ENCODE data around the gene ATRN.

The ATRN gene

GRCh38 chr20:3433744-3434143 is 37.1 kb upstream of the ATRN start:
- H3K36me3 ChIP-seq (ENCODE audit: insufficient read depth, insufficient read length, low read length), result no peaks in the 10 kb centered on the region
- H3K4me1 ChIP-seq (ENCODE audit: insufficient read depth, insufficient read length), result no peaks in the 10 kb centered on the region
- no peaks in the 10 kb centered on the region for H3K27me3 ChIP-seq (ENCODE audit: insufficient read depth, insufficient read length)
- no peaks in the 10 kb centered on the region for H3K9me3 ChIP-seq (ENCODE audit: insufficient read depth, low read length)
- TF ChIP-seq SUZ12 (IDR thresholded peaks at IDR 0.05; ENCODE audit: extremely low read depth, insufficient read depth, insufficient read length) (no peak), YY1 (IDR thresholded peaks at IDR 0.05; ENCODE audit: insufficient read depth, insufficient read length) (no peak), ZNF274 (IDR thresholded peaks at IDR 0.05; ENCODE audit: low read depth, low read length) (no peak)
- DNase-seq (ENCODE audit: low read depth, low spot score), result no peak
- no peak overlapping the region for H3K4me3 ChIP-seq (ENCODE audit: insufficient read length, low read depth)
- no peak overlapping the region for H3K9ac ChIP-seq (ENCODE audit: insufficient read length, low read depth)

- no peaks in the 10 kb centered on the region for H3K4me1 ChIP-seq (ENCODE audit: insufficient read depth, insufficient read length)
- TF ChIP-seq YY1 (IDR thresholded peaks at IDR 0.05; ENCODE audit: insufficient read depth, insufficient read length) (no peak), ZNF274 (IDR thresholded peaks at IDR 0.05; ENCODE audit: low read depth, low read length) (no peak), SUZ12 (IDR thresholded peaks at IDR 0.05; ENCODE audit: extremely low read depth, insufficient read depth, insufficient read length) (no peak)
- H3K9me3 ChIP-seq (ENCODE audit: insufficient read depth, low read length), result no peaks in the 10 kb centered on the region
- DNase-seq (ENCODE audit: low read depth, low spot score), result no peak
- H3K36me3 ChIP-seq (ENCODE audit: insufficient read depth, insufficient read length, low read length), result no peaks in the 10 kb centered on the region
- no peaks in the 10 kb centered on the region for H3K27me3 ChIP-seq (ENCODE audit: insufficient read depth, insufficient read length)
- H3K4me3 ChIP-seq (ENCODE audit: insufficient read length, low read depth), result no peak overlapping the region
- H3K9ac ChIP-seq (ENCODE audit: insufficient read length, low read depth), result no peak overlapping the region
Observed at GRCh38 chr20:3434232-3434631, 36.6 kb upstream of the ATRN start.

GRCh38 chr20:3436864-3437574 is 33.8 kb upstream of the ATRN start:
- no peak for TF ChIP-seq SUZ12 (IDR thresholded peaks at IDR 0.05; ENCODE audit: extremely low read depth, insufficient read depth, insufficient read length)
- no peak for TF ChIP-seq ZNF274 (IDR thresholded peaks at IDR 0.05; ENCODE audit: low read depth, low read length)
- no peak for TF ChIP-seq YY1 (IDR thresholded peaks at IDR 0.05; ENCODE audit: insufficient read depth, insufficient read length)
- H3K27me3 ChIP-seq (ENCODE audit: insufficient read depth, insufficient read length), result no peaks in the 10 kb centered on the region
- H3K4me1 ChIP-seq (ENCODE audit: insufficient read depth, insufficient read length), result no peaks in the 10 kb centered on the region
- H3K36me3 ChIP-seq (ENCODE audit: insufficient read depth, insufficient read length, low read length), result no peaks in the 10 kb centered on the region
- H3K4me3 ChIP-seq (ENCODE audit: insufficient read length, low read depth), result no peak overlapping the region
- DNase-seq (ENCODE audit: low read depth, low spot score), result no peak
- peaks cover 2% of the 10 kb centered on the region; the same call in 1 of the 2 replicates for H3K9me3 ChIP-seq (ENCODE audit: insufficient read depth, low read length)
- no peak overlapping the region for H3K9ac ChIP-seq (ENCODE audit: insufficient read length, low read depth)

- Histone ChIP-seq H3K9ac (ENCODE audit: insufficient read length, low read depth) (no peak overlapping the region), H3K4me3 (ENCODE audit: insufficient read length, low read depth) (no peak overlapping the region), H3K4me1 (ENCODE audit: insufficient read depth, insufficient read length) (no peaks in the 10 kb centered on the region), H3K36me3 (ENCODE audit: insufficient read depth, insufficient read length, low read length) (no peaks in the 10 kb centered on the region), H3K9me3 (ENCODE audit: insufficient read depth, low read length) (peaks cover 5% of the 10 kb centered on the region; the same call in 1 of the 2 replicates), H3K27me3 (ENCODE audit: insufficient read depth, insufficient read length) (no peaks in the 10 kb centered on the region)
- TF ChIP-seq SUZ12 (IDR thresholded peaks at IDR 0.05; ENCODE audit: extremely low read depth, insufficient read depth, insufficient read length) (no peak), ZNF274 (IDR thresholded peaks at IDR 0.05; ENCODE audit: low read depth, low read length) (no peak), YY1 (IDR thresholded peaks at IDR 0.05; ENCODE audit: insufficient read depth, insufficient read length) (no peak)
- DNase-seq (ENCODE audit: low read depth, low spot score), result no peak
Observed at GRCh38 chr20:3446779-3447178, 24.0 kb upstream of the ATRN start.

GRCh38 chr20:3447321-3447720 is 23.5 kb upstream of the ATRN start:
- H3K9ac ChIP-seq (ENCODE audit: insufficient read length, low read depth), result no peak overlapping the region
- DNase-seq (ENCODE audit: low read depth, low spot score), result no peak
- no peak overlapping the region for H3K4me3 ChIP-seq (ENCODE audit: insufficient read length, low read depth)
- no peaks in the 10 kb centered on the region for H3K4me1 ChIP-seq (ENCODE audit: insufficient read depth, insufficient read length)
- no peaks in the 10 kb centered on the region for H3K9me3 ChIP-seq (ENCODE audit: insufficient read depth, low read length)
- no peaks in the 10 kb centered on the region for H3K27me3 ChIP-seq (ENCODE audit: insufficient read depth, insufficient read length)
- no peak for TF ChIP-seq SUZ12 (IDR thresholded peaks at IDR 0.05; ENCODE audit: extremely low read depth, insufficient read depth, insufficient read length)
- TF ChIP-seq ZNF274 (IDR thresholded peaks at IDR 0.05; ENCODE audit: low read depth, low read length), result no peak
- TF ChIP-seq YY1 (IDR thresholded peaks at IDR 0.05; ENCODE audit: insufficient read depth, insufficient read length), result no peak
- no peaks in the 10 kb centered on the region for H3K36me3 ChIP-seq (ENCODE audit: insufficient read depth, insufficient read length, low read length)

GRCh38 chr20:3449319-3449718 is 21.5 kb upstream of the ATRN start:
- no peak overlapping the region for H3K4me3 ChIP-seq (ENCODE audit: insufficient read length, low read depth)
- no peaks in the 10 kb centered on the region for H3K4me1 ChIP-seq (ENCODE audit: insufficient read depth, insufficient read length)
- H3K36me3 ChIP-seq (ENCODE audit: insufficient read depth, insufficient read length, low read length), result no peaks in the 10 kb centered on the region
- no peak overlapping the region for H3K9ac ChIP-seq (ENCODE audit: insufficient read length, low read depth)
- no peak for DNase-seq (ENCODE audit: low read depth, low spot score)
- TF ChIP-seq ZNF274 (IDR thresholded peaks at IDR 0.05; ENCODE audit: low read depth, low read length) (no peak), SUZ12 (IDR thresholded peaks at IDR 0.05; ENCODE audit: extremely low read depth, insufficient read depth, insufficient read length) (no peak), YY1 (IDR thresholded peaks at IDR 0.05; ENCODE audit: insufficient read depth, insufficient read length) (no peak)
- H3K9me3 ChIP-seq (ENCODE audit: insufficient read depth, low read length), result no peaks in the 10 kb centered on the region
- H3K27me3 ChIP-seq (ENCODE audit: insufficient read depth, insufficient read length), result no peaks in the 10 kb centered on the region

GRCh38 chr20:3452136-3452535 is 18.7 kb upstream of the ATRN start:
- no peak overlapping the region for H3K4me3 ChIP-seq (ENCODE audit: insufficient read length, low read depth)
- no peak for DNase-seq (ENCODE audit: low read depth, low spot score)
- H3K27me3 ChIP-seq (ENCODE audit: insufficient read depth, insufficient read length), result no peaks in the 10 kb centered on the region
- TF ChIP-seq YY1 (IDR thresholded peaks at IDR 0.05; ENCODE audit: insufficient read depth, insufficient read length) (no peak), ZNF274 (IDR thresholded peaks at IDR 0.05; ENCODE audit: low read depth, low read length) (no peak)
- H3K36me3 ChIP-seq (ENCODE audit: insufficient read depth, insufficient read length, low read length), result no peaks in the 10 kb centered on the region
- no peak overlapping the region for H3K9ac ChIP-seq (ENCODE audit: insufficient read length, low read depth)
- no peaks in the 10 kb centered on the region for H3K4me1 ChIP-seq (ENCODE audit: insufficient read depth, insufficient read length)
- no peaks in the 10 kb centered on the region for H3K9me3 ChIP-seq (ENCODE audit: insufficient read depth, low read length)
